HL-60/S4 treated with retinoic acid at 250 ng/mL for 4 days and 3 days (cell line): ENCODE results near the gene NKD2.
"Not testable (repeated sequence)": the region's sequence is repeated elsewhere in the genome, so short reads cannot be mapped to it uniquely, and the experiment has no call there.

Experiments
- in situ Hi-C: fragments of 300-500 bp; cut with MboI; formaldehyde crosslinking; loops from 2 replicates; pipeline ENCODE4 v1.7.0; 2022; ENCODE audit warnings: low sequenced_read_pairs

NKD2 gene

GRCh38 chr5:1054799-1055775 lies 46.5 kb downstream of the NKD2 start:
- in situ Hi-C loops, result no loop called here

DNA sequence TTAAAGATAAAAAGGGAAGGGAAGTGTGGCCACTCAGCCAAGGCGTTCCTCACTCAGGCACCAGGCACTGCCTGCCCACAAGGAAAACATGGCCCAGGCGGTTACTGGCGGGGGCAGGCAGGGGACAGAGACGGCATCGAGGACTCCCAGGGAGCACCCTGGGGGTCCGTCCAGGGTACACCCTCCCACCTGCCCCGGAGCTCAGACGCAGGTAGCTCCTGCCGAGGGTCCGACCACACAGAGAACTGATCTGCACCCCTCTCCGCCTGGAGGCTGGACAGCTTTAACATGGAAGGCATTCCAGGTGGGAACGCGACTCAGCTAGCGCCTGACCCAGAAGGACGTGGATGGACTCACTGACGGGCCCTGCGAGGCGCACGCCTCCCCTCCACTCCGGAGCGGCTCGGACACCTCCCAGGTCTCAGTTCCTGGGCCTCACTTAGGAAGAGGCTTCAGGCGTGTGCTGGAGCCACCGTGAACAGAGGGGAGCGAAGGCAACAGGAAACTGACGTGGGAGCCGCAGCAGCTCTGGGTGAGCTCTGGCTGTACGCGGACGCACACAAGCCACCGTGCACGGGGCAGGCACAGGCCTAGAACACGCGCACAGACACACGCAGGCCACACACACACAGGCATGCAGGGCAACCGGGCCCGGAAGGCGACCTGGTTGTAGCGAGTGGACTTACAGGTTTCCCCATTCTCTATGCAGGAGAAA lies 47.5 kb downstream of the NKD2 start:
- in situ Hi-C loops, result no loop called here

DNA sequence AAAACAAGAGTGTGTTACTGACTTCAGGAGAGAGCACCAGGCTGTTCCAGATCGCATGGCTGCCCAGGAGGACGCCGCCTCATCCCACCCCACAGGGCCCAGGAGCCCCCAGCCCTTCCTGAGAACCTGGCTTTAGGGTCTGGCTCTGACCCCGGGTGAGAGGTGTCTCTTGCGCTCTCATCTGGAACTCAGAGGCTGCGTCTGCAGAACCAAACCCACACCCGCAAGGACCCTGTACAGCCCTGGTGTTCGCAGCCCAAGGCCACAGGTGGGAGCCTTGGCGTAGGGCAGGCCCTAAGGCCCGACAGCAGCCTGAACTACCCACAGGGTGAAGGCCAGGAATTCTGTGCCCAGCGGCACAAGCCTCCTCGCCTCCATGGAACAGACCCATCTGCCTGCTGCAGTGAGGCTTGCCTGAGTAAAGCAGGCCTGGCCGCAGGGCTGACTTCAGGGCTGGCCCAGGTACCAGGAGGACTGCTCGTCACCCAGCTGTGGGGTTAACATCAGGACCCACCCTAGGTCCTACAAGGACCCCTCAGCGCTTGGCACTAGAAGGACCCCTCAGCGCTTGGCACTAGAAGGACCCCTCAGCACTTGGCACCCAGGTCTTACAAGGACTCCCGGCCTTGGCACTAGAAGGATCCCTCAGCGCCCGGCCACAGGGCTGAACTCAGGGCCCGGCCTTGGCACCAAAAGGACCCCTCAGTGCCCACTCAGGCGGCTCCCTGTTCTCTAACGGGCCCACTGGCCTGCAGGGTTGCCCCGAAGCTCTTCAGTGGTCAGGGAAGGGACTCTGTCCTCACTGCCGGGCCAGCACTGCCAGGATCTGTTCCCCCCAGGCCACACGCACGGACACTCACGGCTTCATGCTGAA lies 48.2 kb downstream of the NKD2 start:
- in situ Hi-C loops, result no loop called here

- in situ Hi-C loops, result no loop called here
Measured at GRCh38 chr5:1057485-1058082, 49.0 kb downstream of the NKD2 start.

- in situ Hi-C loops, result no loop called here
Measured at GRCh38 chr5:1058083-1058945, 49.7 kb downstream of the NKD2 start.

DNA sequence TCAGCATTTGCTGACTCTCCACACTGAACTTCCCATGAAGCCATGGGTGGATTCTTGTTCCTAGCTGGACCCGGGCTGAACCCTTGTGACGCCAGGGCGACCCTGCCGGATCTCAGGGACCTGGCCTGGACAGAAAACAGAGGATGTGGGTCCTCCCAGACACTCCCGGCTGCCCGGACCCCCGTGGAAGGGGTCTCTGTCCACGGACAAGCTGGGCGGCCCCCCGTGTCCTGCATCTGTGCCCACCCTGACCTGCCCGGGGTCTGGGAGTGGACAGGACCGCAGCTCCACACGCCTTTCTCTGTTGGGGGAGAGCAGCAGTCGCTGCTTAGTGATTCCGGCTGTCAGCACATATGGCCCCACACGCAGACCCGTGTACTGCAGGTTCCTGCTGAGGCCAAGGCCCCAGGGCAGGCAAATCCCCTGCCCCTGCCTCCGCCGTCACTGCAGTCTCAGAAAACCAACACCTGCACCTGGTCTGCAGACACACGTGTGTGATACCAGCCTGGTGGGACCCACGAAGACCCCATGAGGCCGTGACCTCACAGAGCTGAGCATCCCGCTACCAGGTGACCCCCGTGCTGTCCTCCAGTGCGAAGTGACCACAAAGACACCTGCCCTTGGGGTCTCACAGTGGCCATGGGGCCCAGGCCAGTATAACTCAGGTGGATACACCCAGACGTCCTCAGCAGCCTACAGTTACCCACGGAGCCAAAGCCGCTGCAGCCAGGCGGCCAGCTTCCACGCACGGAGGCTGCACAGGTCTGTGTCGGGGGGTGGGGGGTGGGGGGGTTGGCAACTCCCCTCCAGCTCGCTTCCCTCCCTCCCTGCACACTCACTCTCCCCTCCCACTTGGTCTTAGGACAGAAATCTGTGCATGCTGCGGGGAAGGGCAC lies 50.6 kb downstream of the NKD2 start:
- in situ Hi-C loops, result no loop called here

GRCh38 chr5:1059884-1060263 lies 51.3 kb downstream of the NKD2 start:
- in situ Hi-C loops, result no loop called here

GRCh38 chr5:1060535-1060981 lies 52.0 kb downstream of the NKD2 start:
- in situ Hi-C loops, result no loop called here

DNA sequence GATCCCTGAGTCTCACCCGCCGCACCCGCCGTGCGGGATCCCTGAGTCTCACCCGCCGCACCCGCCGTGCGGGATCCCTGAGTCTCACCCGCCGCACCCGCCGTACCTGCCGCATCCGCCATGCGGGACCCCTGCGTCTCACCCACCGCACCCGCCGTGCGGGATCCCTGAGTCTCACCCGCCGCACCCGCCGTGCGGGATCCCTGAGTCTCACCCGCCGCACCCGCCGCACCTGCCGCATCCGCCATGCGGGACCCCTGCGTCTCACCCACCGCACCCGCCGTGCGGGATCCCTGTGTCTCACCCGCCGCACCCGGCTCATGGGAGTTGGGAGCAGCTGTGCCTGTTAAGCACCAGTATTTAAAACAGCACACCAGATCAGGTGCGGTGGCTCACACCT lies 52.7 kb downstream of the NKD2 start:
- in situ Hi-C loops, result not testable (repeated sequence)

- in situ Hi-C loops, result no loop called here
Measured at GRCh38 chr5:1061916-1062315, 53.3 kb downstream of the NKD2 start.

DNA sequence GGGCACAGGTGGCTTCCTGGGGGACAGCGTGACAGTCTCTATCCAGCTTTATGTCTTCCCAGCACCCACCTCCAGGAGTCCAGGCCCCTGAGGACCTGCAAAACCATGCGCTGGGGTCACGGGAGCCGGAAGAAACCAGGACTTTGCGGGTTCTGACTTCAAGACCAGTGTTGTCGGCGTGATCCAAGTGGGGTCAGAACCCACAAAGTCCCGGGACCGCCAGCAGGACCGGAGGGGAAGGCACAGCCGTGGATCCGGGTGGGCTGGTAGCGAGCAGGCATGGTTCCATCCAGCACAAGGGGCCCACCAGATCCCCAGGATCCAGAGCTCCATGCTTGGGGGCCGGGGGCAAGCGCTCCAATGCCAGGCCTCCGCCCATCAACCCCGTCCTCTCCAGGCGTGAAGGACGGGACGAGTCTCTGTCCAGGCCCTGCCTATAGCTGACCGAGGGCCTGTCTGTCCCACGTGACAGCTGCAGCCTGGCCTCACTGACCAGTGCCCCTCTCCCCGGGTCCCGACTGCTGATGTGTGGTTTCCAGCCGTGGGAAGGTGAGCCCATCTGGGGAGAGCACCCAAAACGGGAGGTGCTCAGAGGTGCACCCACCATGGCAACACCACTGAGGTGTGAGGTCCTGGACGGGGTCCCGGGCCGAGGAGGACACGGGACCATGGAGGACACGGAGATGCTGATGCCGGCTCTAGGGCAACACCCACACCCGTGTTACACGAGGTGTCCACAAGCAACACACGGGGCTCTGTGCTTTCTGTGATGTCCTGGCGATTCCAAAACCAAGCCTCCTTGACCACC lies 54.4 kb downstream of the NKD2 start:
- in situ Hi-C loops, result no loop called here

DNA sequence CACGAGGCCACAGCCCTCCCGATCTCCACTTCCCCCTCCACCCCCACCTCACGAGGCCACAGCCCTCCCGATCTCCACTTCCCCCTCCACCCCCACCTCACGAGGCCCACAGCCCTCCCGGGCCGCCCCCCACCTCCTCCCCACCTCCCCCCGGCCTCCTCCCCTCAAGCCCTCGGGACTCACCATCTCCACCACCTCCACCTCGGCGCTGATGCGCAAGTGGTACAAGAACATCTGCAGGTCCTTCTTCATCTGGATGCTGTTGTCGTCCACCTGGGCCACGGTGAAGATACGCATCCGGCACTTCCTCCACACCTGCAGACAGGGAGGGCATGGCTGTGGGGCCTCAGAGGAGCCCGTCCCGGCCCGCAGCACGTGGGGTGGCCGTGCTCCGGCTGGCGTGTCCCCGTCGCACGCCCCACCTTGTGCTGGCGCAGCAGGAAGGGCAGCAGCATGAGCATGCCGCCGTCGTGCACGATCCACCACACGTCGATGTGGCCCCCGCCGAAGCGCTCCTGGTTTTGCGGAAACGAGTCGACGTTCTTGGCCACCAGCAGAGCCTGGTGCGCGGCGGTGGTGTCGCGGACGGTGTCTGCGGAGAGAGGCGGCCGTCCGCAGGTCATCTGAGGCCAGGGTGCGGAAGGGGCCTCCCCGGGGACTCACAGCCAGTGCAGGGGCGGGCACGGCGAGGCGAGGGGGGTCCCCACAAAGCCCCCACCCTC lies 55.2 kb downstream of the NKD2 start:
- in situ Hi-C loops, result no loop called here

- in situ Hi-C loops, result no loop called here
Measured at GRCh38 chr5:1064383-1065142, 56.0 kb downstream of the NKD2 start.

- in situ Hi-C loops, result no loop called here
Measured at GRCh38 chr5:1065143-1065750, 56.6 kb downstream of the NKD2 start.

GRCh38 chr5:1065891-1066650 lies 57.5 kb downstream of the NKD2 start:
- in situ Hi-C loops, result no loop called here
